Measurements from ENCODE around the gene DIPK2B. TPM values are rescaled to one million over a fixed set of nuclear protein-coding genes. Genes with fewer than 3 reads are reported as not detected.

DIPK2B gene
- total RNA-seq, 4 donors from 2014 or later: 11.6 to 39.1 (median 24.4) TPM

DNA sequence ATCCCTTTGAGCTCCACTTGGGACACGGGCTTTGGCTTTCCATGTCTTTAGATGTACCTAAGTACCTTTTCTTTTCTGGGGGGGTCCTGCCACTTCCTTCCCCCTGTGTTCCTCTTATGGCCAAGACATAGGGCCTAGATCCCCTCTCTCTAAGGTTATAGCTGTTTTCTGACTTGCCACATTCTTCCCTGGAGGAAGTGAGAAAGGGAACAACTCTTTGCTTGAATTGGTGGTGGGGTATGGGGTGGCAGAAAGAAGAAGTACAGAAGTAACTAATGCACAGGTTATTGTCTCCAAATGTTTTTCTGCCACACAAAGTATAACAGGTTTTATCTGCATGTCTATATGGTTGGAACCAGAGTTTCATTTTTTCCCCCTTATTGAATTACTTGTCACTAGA, 29.7 kb upstream of the DIPK2B start:
- intact Hi-C loops (cut with DNase I): no loop called here
- no peaks in the 10 kb centered on the region for H3K27me3 ChIP-seq

DNA sequence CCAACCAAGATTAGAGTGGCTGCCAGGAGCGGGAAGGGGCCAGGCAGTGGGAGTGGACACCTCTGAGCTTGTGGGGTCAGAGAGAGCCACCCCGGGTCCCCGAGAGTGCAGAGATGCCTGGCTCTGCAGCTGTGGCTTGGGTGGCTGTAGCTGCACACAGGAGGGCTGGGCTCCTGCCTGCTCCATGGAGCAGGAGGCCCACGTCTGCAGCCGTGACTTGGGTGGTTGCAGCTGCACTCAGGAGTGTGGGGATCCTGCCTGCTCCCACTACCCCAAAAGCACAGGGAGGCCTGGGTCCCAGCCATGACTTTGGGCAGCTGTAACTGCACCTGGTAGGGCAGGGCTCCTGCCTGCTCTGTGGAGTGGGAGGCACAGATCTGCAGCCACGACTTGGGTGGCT, 28.7 kb upstream of the DIPK2B start:
- no peaks in the 10 kb centered on the region for H3K4me1 ChIP-seq

More for the DNA sequence above, 29.7 kb upstream of the DIPK2B start:
- no peak overlapping the region for H3K4me3 ChIP-seq (replicated peaks in 1 of 3)
- H3K4me1 ChIP-seq: no peaks in the 10 kb centered on the region
- TF ChIP-seq, protein P1, sequence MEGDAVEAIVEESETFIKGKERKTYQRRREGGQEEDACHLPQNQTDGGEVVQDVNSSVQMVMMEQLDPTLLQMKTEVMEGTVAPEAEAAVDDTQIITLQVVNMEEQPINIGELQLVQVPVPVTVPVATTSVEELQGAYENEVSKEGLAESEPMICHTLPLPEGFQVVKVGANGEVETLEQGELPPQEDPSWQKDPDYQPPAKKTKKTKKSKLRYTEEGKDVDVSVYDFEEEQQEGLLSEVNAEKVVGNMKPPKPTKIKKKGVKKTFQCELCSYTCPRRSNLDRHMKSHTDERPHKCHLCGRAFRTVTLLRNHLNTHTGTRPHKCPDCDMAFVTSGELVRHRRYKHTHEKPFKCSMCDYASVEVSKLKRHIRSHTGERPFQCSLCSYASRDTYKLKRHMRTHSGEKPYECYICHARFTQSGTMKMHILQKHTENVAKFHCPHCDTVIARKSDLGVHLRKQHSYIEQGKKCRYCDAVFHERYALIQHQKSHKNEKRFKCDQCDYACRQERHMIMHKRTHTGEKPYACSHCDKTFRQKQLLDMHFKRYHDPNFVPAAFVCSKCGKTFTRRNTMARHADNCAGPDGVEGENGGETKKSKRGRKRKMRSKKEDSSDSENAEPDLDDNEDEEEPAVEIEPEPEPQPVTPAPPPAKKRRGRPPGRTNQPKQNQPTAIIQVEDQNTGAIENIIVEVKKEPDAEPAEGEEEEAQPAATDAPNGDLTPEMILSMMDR (IDR thresholded peaks at IDR 0.05): no peak
- TF ChIP-seq POLR2A (IDR thresholded peaks at IDR 0.05): no peak
- WGBS, 2 donors: 100% methylated on average over 1 of the region's 1 CpG
- DNase-seq: no peak
- H3K27ac ChIP-seq: no peak overlapping the region
- no peaks in the 10 kb centered on the region for H3K9me3 ChIP-seq
- H3K36me3 ChIP-seq: no peaks in the 10 kb centered on the region

GRCh38 chrX:45228126-45228525, 27.4 kb upstream of the DIPK2B start:
- Histone ChIP-seq H3K4me1 (no peaks in the 10 kb centered on the region), H3K9me3 (no peaks in the 10 kb centered on the region), H3K27ac (no peak overlapping the region), H3K4me3 (replicated peaks in 1 of 3) (no peak overlapping the region), H3K36me3 (no peaks in the 10 kb centered on the region), H3K27me3 (no peaks in the 10 kb centered on the region)
- intact Hi-C loops (cut with DNase I): no loop called here
- WGBS, 2 donors: 60% methylated on average over 2 of the region's 4 CpGs; no CpG with 5 or more reads in 1 of the 2 donors
- no peak for DNase-seq
- TF ChIP-seq, protein P1 (IDR thresholded peaks at IDR 0.05): no peak
- no peak for TF ChIP-seq POLR2A (IDR thresholded peaks at IDR 0.05)

More for the DNA sequence above, 28.7 kb upstream of the DIPK2B start:
- DNase-seq: no peak
- TF ChIP-seq POLR2A (IDR thresholded peaks at IDR 0.05): no peak
- TF ChIP-seq, protein P1 (IDR thresholded peaks at IDR 0.05): no peak
- Histone ChIP-seq H3K27me3 (no peaks in the 10 kb centered on the region), H3K36me3 (no peaks in the 10 kb centered on the region), H3K9me3 (no peaks in the 10 kb centered on the region), H3K27ac (no peak overlapping the region), H3K4me3 (replicated peaks in 1 of 3) (no peak overlapping the region)
- intact Hi-C loops (cut with DNase I): no loop called here
- WGBS, 2 donors: no CpG with 5 or more reads among the region's 6 CpGs

DNA sequence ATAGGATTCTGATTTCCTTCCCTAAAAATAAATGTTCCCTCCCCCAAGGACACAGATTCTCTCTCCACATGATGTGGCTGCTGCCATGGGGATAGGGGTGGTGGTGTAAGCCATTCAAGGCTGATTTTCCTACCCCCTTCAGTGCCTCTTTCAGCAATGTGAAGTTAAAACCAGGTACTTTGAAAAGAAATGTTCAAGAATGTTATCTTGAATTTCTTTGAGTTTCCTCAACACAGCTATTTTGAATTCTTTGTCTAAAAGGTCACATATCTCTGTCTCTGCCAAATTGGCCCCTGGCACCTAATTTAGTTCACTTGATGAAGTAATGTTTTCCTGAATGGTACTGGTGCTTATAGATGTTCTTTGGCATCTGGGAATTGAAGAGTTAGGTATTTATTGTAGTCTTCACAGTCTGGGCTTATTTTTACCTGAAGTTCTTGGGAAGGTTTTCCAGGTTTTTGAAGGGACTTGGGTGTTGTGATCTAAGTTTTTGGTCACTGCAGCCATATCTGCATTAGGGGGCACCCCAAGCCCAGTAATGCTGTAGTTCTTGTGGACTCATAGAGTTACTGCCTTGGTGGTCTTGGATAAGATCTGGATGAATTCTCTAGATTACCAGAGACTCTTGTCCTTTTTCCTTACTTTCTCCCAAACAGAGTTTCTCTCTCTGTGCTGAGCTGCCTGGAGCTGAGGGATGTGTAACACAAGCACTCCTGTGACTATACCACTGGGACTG, 7.6 kb upstream of the DIPK2B start:
- intact Hi-C loops (cut with DNase I): no loop called here
- Histone ChIP-seq H3K27ac (no peak overlapping the region), H3K4me1 (no peaks in the 10 kb centered on the region), H3K36me3 (no peaks in the 10 kb centered on the region), H3K27me3 (no peaks in the 10 kb centered on the region), H3K4me3 (replicated peaks in 1 of 3) (no peak overlapping the region), H3K9me3 (no peaks in the 10 kb centered on the region)
- TF ChIP-seq, protein P1 (IDR thresholded peaks at IDR 0.05): no peak
- no peak for TF ChIP-seq POLR2A (IDR thresholded peaks at IDR 0.05)
- DNase-seq: no peak

DNA sequence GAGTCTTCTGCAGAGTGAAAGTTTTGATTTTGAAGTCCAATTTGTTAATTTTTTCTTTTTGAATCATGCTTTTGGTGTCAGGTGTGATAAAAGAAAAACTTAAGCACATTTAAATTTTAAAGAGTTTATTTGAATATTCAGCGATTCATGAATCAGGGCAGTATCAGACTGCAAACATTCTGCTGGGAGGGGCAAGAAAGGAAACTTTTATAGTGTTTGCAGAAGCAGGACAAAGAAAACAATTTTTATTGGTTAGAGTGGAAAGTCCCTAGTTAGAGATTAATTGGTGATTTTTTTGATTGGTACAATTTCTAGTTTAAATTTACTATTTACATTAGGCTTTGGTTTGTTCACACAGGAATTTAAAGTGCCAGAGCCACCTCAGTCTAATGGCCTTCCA, 1.5 kb upstream of the DIPK2B start:
- no peak for TF ChIP-seq POLR2A (IDR thresholded peaks at IDR 0.05)
- TF ChIP-seq, protein P1 (IDR thresholded peaks at IDR 0.05): no peak
- Histone ChIP-seq H3K9me3 (no peaks in the 10 kb centered on the region), H3K27ac (no peak overlapping the region), H3K36me3 (no peaks in the 10 kb centered on the region), H3K4me1 (no peaks in the 10 kb centered on the region), H3K27me3 (no peaks in the 10 kb centered on the region), H3K4me3 (replicated peaks in 1 of 3) (no peak overlapping the region)
- DNase-seq: no peak
- 79 to 89% methylated on average over 1 of the region's 1 CpG for WGBS, 2 donors
- intact Hi-C loops (cut with DNase I): no loop called here
